AG04450 (cell line): ENCODE measurements around the gene MROH2B. TPM values are rescaled to one million over a fixed set of nuclear protein-coding genes. Genes with fewer than 3 reads are reported as not detected.

Source experiments
- CTCF ChIA-PET: fragments of 300-600, 350-600 bp; formaldehyde crosslinking; extraction: SDS; loops from one replicate; lab custom pipeline; 2022; ENCODE audit warnings: antibody characterized with exemption, inconsistent platforms; lab: Charles Lee
- POLR2A ChIA-PET: fragments of 350-600 bp; formaldehyde crosslinking; extraction: SDS; loops from one replicate; lab custom pipeline; 2021; ENCODE audit warnings: antibody characterized with exemption, inconsistent platforms; lab: Yijun Ruan, JAX
- DNase-seq: peaks from one replicate; pipeline ENCODE4 v3.0.0-alpha.2; 2011; ENCODE audit warnings: low read depth, low spot score
- H3K27ac ChIP-seq: one replicate; pipeline ENCODE4 v1.5.1; 2012; ENCODE audit warnings: low read depth, low read length, control low read depth
- H3K27me3 ChIP-seq: one replicate; pipeline ENCODE4 v1.6.0; 2012; ENCODE audit warnings: low read length; ENCODE audit not compliant: control insufficient read depth, insufficient read depth
- H3K4me3 ChIP-seq: 2 replicates; pipeline ENCODE4 v1.5.1; 2011; ENCODE audit warnings: mild to moderate bottlenecking, low read depth, low read length, control low read depth
- H3K9me3 ChIP-seq: 2 replicates; pipeline ENCODE4 v1.5.1; 2012; ENCODE audit warnings: low read length; ENCODE audit not compliant: control insufficient read depth, insufficient read depth
- polyA plus RNA-seq: library from polyadenylated mRNA; depleted of rRNA; stranded (reverse); fragments of >200 nt; gene quantifications from 2 replicates; pipeline ENCODE4 v1.2.3, GENCODE V29; 2011
- TF ChIP-seq, protein P1 (sequence below): IDR thresholded peaks from 2 replicates; pipeline ENCODE4 v1.5.1; 2011; ENCODE audit warnings: low read depth, low read length, control low read depth, inconsistent platforms

Gene MROH2B
- polyA plus RNA-seq, 1 experiment = not detected

DNA sequence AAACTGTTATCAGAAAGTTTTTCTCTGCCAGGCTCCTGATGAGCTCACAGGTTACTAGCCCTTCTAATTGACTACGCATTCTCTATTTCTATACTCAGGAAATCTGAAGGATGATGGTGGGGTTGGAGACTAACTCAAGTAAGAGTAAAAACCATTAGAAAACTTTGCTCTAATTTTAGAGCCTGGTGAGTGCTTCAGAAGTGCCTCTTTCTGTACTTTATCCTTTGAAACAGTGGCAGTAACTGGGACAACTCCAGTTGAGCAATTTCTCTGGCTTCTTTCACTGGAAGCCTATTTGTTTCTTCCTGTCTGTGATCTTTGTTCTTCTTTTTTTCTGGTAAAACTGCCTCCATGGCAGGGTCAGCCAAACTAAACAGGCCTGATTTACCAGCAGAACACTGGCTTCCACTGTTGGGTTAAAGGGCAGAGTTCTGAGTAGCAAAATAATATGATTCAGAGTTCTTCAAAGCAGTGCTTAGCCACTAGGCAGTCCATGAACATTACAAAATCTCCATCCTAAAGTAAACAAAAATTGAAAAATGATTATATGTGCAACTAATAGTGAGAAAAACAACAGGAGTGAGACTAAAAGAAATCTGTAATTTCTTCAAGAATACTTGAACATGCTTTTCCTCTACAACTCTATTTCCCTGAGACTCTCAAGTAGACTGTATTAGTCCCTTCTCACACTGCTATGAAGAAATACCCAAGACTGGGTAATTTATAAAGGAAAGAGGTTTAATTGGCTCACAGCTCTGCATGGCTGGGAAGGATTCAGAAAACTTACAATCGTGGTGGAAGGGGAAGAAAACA lies 79.8 kb downstream of the MROH2B start:
- ChIA-PET CTCF (no interaction called here), POLR2A (no interaction called here)
- peak; percentile 57 for DNase-seq
- no peak overlapping the region for H3K27ac ChIP-seq
- no peaks in the 10 kb centered on the region for H3K27me3 ChIP-seq
- no peaks in the 10 kb centered on the region for H3K9me3 ChIP-seq
- no peak overlapping the region for H3K4me3 ChIP-seq
- TF ChIP-seq, protein P1, sequence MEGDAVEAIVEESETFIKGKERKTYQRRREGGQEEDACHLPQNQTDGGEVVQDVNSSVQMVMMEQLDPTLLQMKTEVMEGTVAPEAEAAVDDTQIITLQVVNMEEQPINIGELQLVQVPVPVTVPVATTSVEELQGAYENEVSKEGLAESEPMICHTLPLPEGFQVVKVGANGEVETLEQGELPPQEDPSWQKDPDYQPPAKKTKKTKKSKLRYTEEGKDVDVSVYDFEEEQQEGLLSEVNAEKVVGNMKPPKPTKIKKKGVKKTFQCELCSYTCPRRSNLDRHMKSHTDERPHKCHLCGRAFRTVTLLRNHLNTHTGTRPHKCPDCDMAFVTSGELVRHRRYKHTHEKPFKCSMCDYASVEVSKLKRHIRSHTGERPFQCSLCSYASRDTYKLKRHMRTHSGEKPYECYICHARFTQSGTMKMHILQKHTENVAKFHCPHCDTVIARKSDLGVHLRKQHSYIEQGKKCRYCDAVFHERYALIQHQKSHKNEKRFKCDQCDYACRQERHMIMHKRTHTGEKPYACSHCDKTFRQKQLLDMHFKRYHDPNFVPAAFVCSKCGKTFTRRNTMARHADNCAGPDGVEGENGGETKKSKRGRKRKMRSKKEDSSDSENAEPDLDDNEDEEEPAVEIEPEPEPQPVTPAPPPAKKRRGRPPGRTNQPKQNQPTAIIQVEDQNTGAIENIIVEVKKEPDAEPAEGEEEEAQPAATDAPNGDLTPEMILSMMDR = no peak

DNA sequence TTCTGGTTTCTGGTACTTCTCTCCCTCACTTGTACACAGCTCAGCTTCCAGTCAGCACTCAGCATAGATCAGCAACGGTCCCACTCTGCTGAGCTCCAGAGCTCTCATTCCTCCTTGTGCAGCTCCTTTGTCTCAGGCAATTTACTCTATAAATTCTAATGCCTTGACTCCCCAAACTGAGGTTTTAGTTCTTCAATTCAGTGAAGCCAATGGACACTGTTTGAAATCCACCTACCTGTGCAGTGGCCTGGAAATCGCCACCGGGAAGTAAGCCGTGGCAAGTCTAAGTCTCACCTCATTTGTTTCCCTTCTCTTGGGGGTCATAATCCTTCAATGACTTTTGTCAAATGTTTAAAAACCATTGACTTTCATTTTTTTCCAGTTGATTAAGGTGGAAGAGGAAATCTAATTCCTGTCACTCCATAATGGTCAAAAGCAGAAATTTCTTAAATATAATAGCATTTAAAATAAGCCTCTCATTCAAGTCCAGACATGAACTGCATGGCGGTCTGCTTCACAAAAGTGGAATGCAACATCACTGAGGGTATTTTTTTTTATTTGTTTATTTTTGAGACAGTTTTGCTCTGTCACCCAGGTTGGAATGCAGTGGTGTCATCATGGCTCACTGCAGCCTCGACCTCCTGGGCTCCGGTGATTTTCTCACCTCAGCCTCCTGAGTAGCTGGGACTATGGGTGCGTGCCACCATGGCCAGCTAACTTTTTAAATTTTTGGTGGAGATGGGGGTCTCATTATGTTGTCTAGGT lies 82.2 kb downstream of the MROH2B start:
- CTCF ChIA-PET = interaction anchor here (0.6 kb wide), 1 partner anchor 11 kb away, joined by 3 read pairs; no protein-coding TSS in a partner anchor

DNA sequence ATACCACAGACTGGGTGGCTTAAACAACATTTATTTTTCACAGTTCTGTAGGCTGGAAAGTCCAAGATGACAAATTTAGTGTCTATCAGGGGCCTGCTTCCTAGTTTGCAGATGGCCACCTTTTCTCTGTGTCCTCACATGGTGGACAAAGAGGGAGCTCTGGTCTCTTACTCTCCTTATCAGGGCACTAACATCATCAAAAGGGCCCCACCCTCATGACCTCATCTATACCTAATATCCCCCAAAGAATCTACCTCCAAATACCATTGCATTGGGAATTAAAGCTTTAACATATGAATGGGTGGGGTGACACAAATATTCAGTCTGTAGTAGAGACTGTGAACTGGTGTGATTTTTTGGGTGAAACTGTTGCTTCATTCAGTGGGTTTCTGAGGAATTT lies 83.8 kb downstream of the MROH2B start:
- DNase-seq = no peak
- POLR2A ChIA-PET = no interaction called here
- TF ChIP-seq, protein P1 = no peak
- no peak overlapping the region for H3K4me3 ChIP-seq
- CTCF ChIA-PET = no interaction called here
- H3K27me3 ChIP-seq = no peaks in the 10 kb centered on the region
- H3K27ac ChIP-seq = no peak overlapping the region
- no peaks in the 10 kb centered on the region for H3K9me3 ChIP-seq

More for the DNA sequence above, 82.2 kb downstream of the MROH2B start:
- Histone ChIP-seq H3K9me3 (no peaks in the 10 kb centered on the region), H3K4me3 (no peak overlapping the region), H3K27me3 (no peaks in the 10 kb centered on the region), H3K27ac (no peak overlapping the region)
- TF ChIP-seq, protein P1 = no peak
- DNase-seq = no peak
- POLR2A ChIA-PET = no interaction called here

DNA sequence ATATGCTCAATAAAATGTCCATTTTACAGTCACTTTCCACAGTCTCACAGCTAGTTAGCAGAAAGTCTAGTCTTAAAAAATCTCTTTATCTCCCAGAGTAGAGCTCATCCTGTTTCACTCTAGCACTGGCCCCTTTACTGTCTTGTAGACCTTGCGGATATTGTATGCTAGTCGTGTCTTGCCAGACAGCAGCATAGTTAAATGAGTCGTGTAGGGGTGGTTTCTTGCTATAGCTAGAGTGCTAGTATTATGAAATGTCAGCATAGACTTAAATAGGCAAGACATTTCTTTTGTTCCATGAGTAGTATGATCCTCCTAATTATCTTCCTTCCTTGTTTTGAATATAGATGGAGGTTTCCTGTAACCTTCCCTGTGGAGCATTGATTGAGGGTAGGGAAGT lies 84.5 kb downstream of the MROH2B start:
- TF ChIP-seq, protein P1 = no peak
- no peaks in the 10 kb centered on the region for H3K27me3 ChIP-seq
- H3K27ac ChIP-seq = no peak overlapping the region
- CTCF ChIA-PET = interaction anchor here (0.7 kb wide), 1 partner anchor 82 kb away, joined by 3 read pairs; no protein-coding TSS in a partner anchor
- POLR2A ChIA-PET = interaction anchor here (0.6 kb wide), 1 partner anchor 317 kb away, joined by 12 read pairs; no protein-coding TSS in a partner anchor
- no peaks in the 10 kb centered on the region for H3K9me3 ChIP-seq
- no peak for DNase-seq
- no peak overlapping the region for H3K4me3 ChIP-seq
